Measurements from ENCODE around the gene AGTPBP1. TPM values are rescaled to one million over a fixed set of nuclear protein-coding genes. Genes with fewer than 3 reads are reported as not detected.

Gene AGTPBP1
- total RNA-seq, 1 donor = 6.9 TPM

- no peak overlapping the region for H3K4me3 ChIP-seq (ENCODE audit: low read depth, low read length)
- TF ChIP-seq CTCF (IDR thresholded peaks at IDR 0.05; ENCODE audit: insufficient read depth, low read depth, low read length) = no peak
- no peak for DNase-seq (ENCODE audit: low read depth)
Measured at GRCh38 chr9:85511746-85512145, 230.0 kb downstream of the AGTPBP1 start.

GRCh38 chr9:85510830-85511504 is 230.8 kb downstream of the AGTPBP1 start:
- H3K4me3 ChIP-seq (ENCODE audit: low read depth, low read length) = no peak overlapping the region
- no peak for DNase-seq (ENCODE audit: low read depth)
- no peak for TF ChIP-seq CTCF (IDR thresholded peaks at IDR 0.05; ENCODE audit: insufficient read depth, low read depth, low read length)

GRCh38 chr9:85508616-85509015 is 233.1 kb downstream of the AGTPBP1 start:
- TF ChIP-seq CTCF (IDR thresholded peaks at IDR 0.05; ENCODE audit: insufficient read depth, low read depth, low read length) = no peak
- DNase-seq (ENCODE audit: low read depth) = no peak
- H3K4me3 ChIP-seq (ENCODE audit: low read depth, low read length) = no peak overlapping the region

- H3K4me3 ChIP-seq (ENCODE audit: low read depth, low read length) = no peak overlapping the region
- TF ChIP-seq CTCF (IDR thresholded peaks at IDR 0.05; ENCODE audit: insufficient read depth, low read depth, low read length) = no peak
- no peak for DNase-seq (ENCODE audit: low read depth)
Measured at GRCh38 chr9:85505612-85506011, 236.1 kb downstream of the AGTPBP1 start.

GRCh38 chr9:85502815-85503655 is 238.7 kb downstream of the AGTPBP1 start:
- no peak for DNase-seq (ENCODE audit: low read depth)
- no peak for TF ChIP-seq CTCF (IDR thresholded peaks at IDR 0.05; ENCODE audit: insufficient read depth, low read depth, low read length)
- no peak overlapping the region for H3K4me3 ChIP-seq (ENCODE audit: low read depth, low read length)

- no peak for TF ChIP-seq CTCF (IDR thresholded peaks at IDR 0.05; ENCODE audit: insufficient read depth, low read depth, low read length)
- DNase-seq (ENCODE audit: low read depth) = no peak
- no peak overlapping the region for H3K4me3 ChIP-seq (ENCODE audit: low read depth, low read length)
Measured at GRCh38 chr9:85501882-85502281, 239.9 kb downstream of the AGTPBP1 start.
